HL-60/S4 treated with retinoic acid at 250 ng/mL for 4 days and 3 days (cell line): ENCODE measurements around the gene PKNOX2.

Experiments
- in situ Hi-C: fragments of 300-500 bp; cut with MboI; formaldehyde crosslinking; loops from 2 replicates; pipeline ENCODE4 v1.7.0; 2022; ENCODE audit warnings: low sequenced_read_pairs

The PKNOX2 gene

GRCh38 chr11:125164422-125165110 is at the start of gene PKNOX2:
Gene PKNOX2 (plus strand): TSS chr11:125164751. CDS start chr11:125351306, 186,555 bp downstream.
- in situ Hi-C loops, result no loop called here

GRCh38 chr11:125117429-125117828 is 47.1 kb upstream of the PKNOX2 start:
- in situ Hi-C loops, result no loop called here

GRCh38 chr11:125123194-125123946 is 41.2 kb upstream of the PKNOX2 start:
- in situ Hi-C loops, result no loop called here

- in situ Hi-C loops, result no loop called here
These were observed 40.5 kb upstream of the PKNOX2 start for GRCh38 chr11:125123947-125124617.

GRCh38 chr11:125124618-125124992 is 39.9 kb upstream of the PKNOX2 start:
- in situ Hi-C loops, result no loop called here

GRCh38 chr11:125128450-125128849 is 36.1 kb upstream of the PKNOX2 start:
- in situ Hi-C loops, result loop anchor here (25.0 kb wide), 1 partner anchor 166 kb away; the partner anchor contains the start of gene CCDC15

GRCh38 chr11:125129316-125129993 is 35.1 kb upstream of the PKNOX2 start:
- in situ Hi-C loops, result loop anchor here (25.0 kb wide), 1 partner anchor 167 kb away; the partner anchor contains the start of gene CCDC15

GRCh38 chr11:125132071-125132470 is 32.5 kb upstream of the PKNOX2 start:
- in situ Hi-C loops, result loop anchor here (25.0 kb wide), 1 partner anchor 170 kb away; the partner anchor contains the start of gene CCDC15

- in situ Hi-C loops, result loop anchor here (25.0 kb wide), 1 partner anchor 170 kb away; the partner anchor contains the start of gene CCDC15
These were observed 32.0 kb upstream of the PKNOX2 start for GRCh38 chr11:125132596-125132995.

GRCh38 chr11:125136001-125136400 is 28.6 kb upstream of the PKNOX2 start:
- in situ Hi-C loops, result loop anchor here (25.0 kb wide), 1 partner anchor 174 kb away; the partner anchor contains the start of gene CCDC15

GRCh38 chr11:125138966-125139365 is 25.6 kb upstream of the PKNOX2 start:
- in situ Hi-C loops, result loop anchor here (25.0 kb wide), 1 partner anchor 177 kb away; the partner anchor contains the start of gene CCDC15

GRCh38 chr11:125139778-125140177 is 24.8 kb upstream of the PKNOX2 start:
- in situ Hi-C loops, result loop anchor here (25.0 kb wide), 1 partner anchor 177 kb away; the partner anchor contains the start of gene CCDC15

GRCh38 chr11:125140233-125140632 is 24.3 kb upstream of the PKNOX2 start:
- in situ Hi-C loops, result loop anchor here (25.0 kb wide), 1 partner anchor 178 kb away; the partner anchor contains the start of gene CCDC15

GRCh38 chr11:125141178-125141577 is 23.4 kb upstream of the PKNOX2 start:
- in situ Hi-C loops, result loop anchor here (25.0 kb wide), 1 partner anchor 179 kb away; the partner anchor contains the start of gene CCDC15

- in situ Hi-C loops, result loop anchor here (25.0 kb wide), 1 partner anchor 180 kb away; the partner anchor contains the start of gene CCDC15
These were observed 22.6 kb upstream of the PKNOX2 start for GRCh38 chr11:125141686-125142535.

- in situ Hi-C loops, result loop anchor here (25.0 kb wide), 1 partner anchor 184 kb away; the partner anchor contains the start of gene CCDC15
These were observed 18.3 kb upstream of the PKNOX2 start for GRCh38 chr11:125146232-125146631.

GRCh38 chr11:125147280-125147679 is 17.3 kb upstream of the PKNOX2 start:
- in situ Hi-C loops, result loop anchor here (25.0 kb wide), 1 partner anchor 185 kb away; the partner anchor contains the start of gene CCDC15

GRCh38 chr11:125148011-125148410 is 16.5 kb upstream of the PKNOX2 start:
- in situ Hi-C loops, result loop anchor here (25.0 kb wide), 1 partner anchor 186 kb away; the partner anchor contains the start of gene CCDC15

GRCh38 chr11:125148743-125149142 is 15.8 kb upstream of the PKNOX2 start:
- in situ Hi-C loops, result loop anchor here (25.0 kb wide), 1 partner anchor 186 kb away; the partner anchor contains the start of gene CCDC15
